GM12878 (cell line): ENCODE measurements around the gene RAET1G. TPM values are rescaled to one million over a fixed set of nuclear protein-coding genes. Genes with fewer than 3 reads are reported as not detected.

ENCODE experiments used
- ATAC-seq: fragments of 200-7000 bp; cut with Tn5 transposase; 3 replicates; pipeline ENCODE4 v1.9.1; 2020; ENCODE audit warnings: mild to moderate bottlenecking, moderate library complexity
- BruUV-seq: library from RNA; stranded (reverse); fragments of 400-500 nt; replicated peaks from 2 replicates; lab custom pipeline; 2021; lab: Mats Ljungman, UMichigan
- CTCF ChIA-PET: fragments of 300-600 bp; sonication (Branson Sonifier 250); formaldehyde crosslinking; extraction: SDS; loops from one replicate; lab custom pipeline; 2021; ENCODE audit warnings: inconsistent platforms; lab: Yijun Ruan, JAX
- POLR2A ChIA-PET: fragments of 350-600 bp; formaldehyde crosslinking; extraction: SDS; loops from one replicate; lab custom pipeline; 2021; ENCODE audit warnings: inconsistent platforms; lab: Charles Lee
- RAD21 ChIA-PET: fragments of 300-600 bp; sonication (Branson Sonifier 250); formaldehyde crosslinking; loops from one replicate; lab custom pipeline; 2023; ENCODE audit warnings: antibody characterized with exemption; ENCODE audit not compliant: unreplicated experiment; lab: Charles Lee
- SMC1A ChIA-PET: fragments of 300-600 bp; sonication (Branson Sonifier 250); formaldehyde crosslinking; loops from one replicate; lab custom pipeline; 2023; ENCODE audit not compliant: unreplicated experiment, uncharacterized antibody; lab: Charles Lee
- DNase-seq: peaks from one replicate; pipeline ENCODE4 v3.0.0-alpha.2; 2011; ENCODE audit warnings: low read depth, low spot score
- FAIRE-seq: peaks from 3 replicates; lab custom pipeline; 2011; peaks lifted over from hg19 to GRCh38; lab: Jason Lieb, UNC
- H2AFZ ChIP-seq: 2 replicates; pipeline ENCODE4 v1.6.0; 2011; ENCODE audit warnings: low read depth, low read length, control low read depth; ENCODE audit not compliant: control insufficient read depth
- H3K27ac ChIP-seq: 2 replicates; pipeline ENCODE4 v1.5.1; 2011; ENCODE audit warnings: control low read depth; ENCODE audit not compliant: control insufficient read depth, insufficient read depth
- H3K27me3 ChIP-seq, 2 experiments: replicated peaks in 1 of 2; 2 replicates each; pipeline versions ENCODE4 v1.6.0 to v1.6.1; 2011; ENCODE audit warnings: low read length in 1 of 2; ENCODE audit not compliant: control insufficient read depth in 2 of 2, insufficient read depth in 2 of 2
- H3K36me3 ChIP-seq, 2 experiments: 2 replicates each; pipeline ENCODE4 v1.5.1; 2011; ENCODE audit warnings: low read length in 1 of 2; ENCODE audit not compliant: control insufficient read depth in 2 of 2, insufficient read depth in 2 of 2
- H3K4me1 ChIP-seq: 2 replicates; pipeline ENCODE4 v1.6.1; 2011; ENCODE audit warnings: mild to moderate bottlenecking, low read length, moderate library complexity, mixed read lengths; ENCODE audit not compliant: control insufficient read depth, insufficient read depth
- H3K4me2 ChIP-seq: 2 replicates; pipeline ENCODE4 v1.6.0; 2011; ENCODE audit warnings: control low read depth; ENCODE audit not compliant: control insufficient read depth, insufficient read depth
- H3K4me3 ChIP-seq: fragments of 200-600 bp; sonication (generic); 2 replicates; pipeline ENCODE4 v1.5.1; 2016
- H3K79me2 ChIP-seq: 2 replicates; pipeline ENCODE4 v1.6.0; 2011; ENCODE audit warnings: low read length; ENCODE audit not compliant: control insufficient read depth, insufficient read depth
- H3K9ac ChIP-seq: 2 replicates; pipeline ENCODE4 v1.8.0; 2011; ENCODE audit warnings: low read length, control low read depth, mixed read lengths; ENCODE audit not compliant: control insufficient read depth, insufficient read depth
- H3K9me3 ChIP-seq: replicated peaks from 3 replicates; pipeline ENCODE4 v1.5.1; 2011; ENCODE audit warnings: mild to moderate bottlenecking, low read length; ENCODE audit not compliant: control insufficient read depth, insufficient read depth
- H4K20me1 ChIP-seq: 2 replicates; pipeline ENCODE4 v1.6.0; 2011; ENCODE audit not compliant: control insufficient read depth, insufficient read depth
- BCLAF1 ChIP-seq: fragments of 450-650 bp; IDR thresholded peaks from 2 replicates; pipeline ENCODE4 v1.6.1; 2017; ENCODE audit warnings: antibody characterized with exemption, mild to moderate bottlenecking, moderate library complexity
- CREB1 ChIP-seq: IDR thresholded peaks from 2 replicates; pipeline ENCODE4 v1.6.1; 2012; ENCODE audit warnings: low read depth, mild to moderate bottlenecking, inconsistent platforms
- EGR1 ChIP-seq, 2 experiments: IDR thresholded peaks; 1 replicate in 1 of 2; 2 replicates in 1 of 2; pipeline ENCODE4 v1.6.1; 2011 to 2012; ENCODE audit warnings: low read depth in 2 of 2, low read length in 2 of 2, borderline replicate concordance in 1 of 2, mild to moderate bottlenecking in 1 of 2, moderate library complexity in 1 of 2
- ELK1 ChIP-seq: IDR thresholded peaks from 2 replicates; pipeline ENCODE4 v1.6.1; 2012; ENCODE audit warnings: low read depth, low read length, improper control_type of control experiment
- KDM1A ChIP-seq: fragments of 200-600 bp; sonication (generic); IDR thresholded peaks from 2 replicates; pipeline ENCODE4 v1.6.1; 2016; ENCODE audit warnings: borderline replicate concordance
- MAX ChIP-seq: IDR thresholded peaks from 2 replicates; pipeline ENCODE4 v1.6.1; 2012; ENCODE audit warnings: low read depth, low read length, improper control_type of control experiment
- MYC ChIP-seq: IDR thresholded peaks from 2 replicates; pipeline ENCODE4 v1.6.1; 2011; ENCODE audit warnings: mild to moderate bottlenecking, low read length, moderate library complexity, inconsistent platforms; ENCODE audit not compliant: insufficient read depth, insufficient replicate concordance, insufficient read length, severe bottlenecking
- PML ChIP-seq: IDR thresholded peaks from 2 replicates; pipeline ENCODE4 v1.6.1; 2012; ENCODE audit warnings: low read length, inconsistent platforms
- POLR2A ChIP-seq: IDR thresholded peaks from 2 replicates; pipeline ENCODE4 v1.6.1; 2011; ENCODE audit warnings: low read depth, mild to moderate bottlenecking, low read length
- POLR2AphosphoS2 ChIP-seq: IDR thresholded peaks from 2 replicates; pipeline ENCODE4 v1.6.1; 2011; ENCODE audit warnings: low read depth, mild to moderate bottlenecking, low read length, improper control_type of control experiment, moderate library complexity
- RB1 ChIP-seq: fragments of 450-650 bp; formaldehyde crosslinking; IDR thresholded peaks from 2 replicates; pipeline ENCODE4 v1.6.1; 2017; ENCODE audit warnings: mild to moderate bottlenecking, borderline replicate concordance
- TAF1 ChIP-seq: IDR thresholded peaks from 2 replicates; pipeline ENCODE4 v1.6.1; 2011; ENCODE audit warnings: mild to moderate bottlenecking, low read depth, low read length, borderline replicate concordance
- TBL1XR1 ChIP-seq: IDR thresholded peaks from 2 replicates; pipeline ENCODE4 v1.6.1; 2012; ENCODE audit warnings: low read depth, low read length, improper control_type of control experiment
- TCF3 ChIP-seq: IDR thresholded peaks from 2 replicates; pipeline ENCODE4 v1.6.1; 2012; ENCODE audit warnings: low read depth, mild to moderate bottlenecking, low read length, borderline replicate concordance; ENCODE audit not compliant: insufficient read depth
- ZNF687 ChIP-seq: fragments of 450-650 bp; IDR thresholded peaks from 2 replicates; pipeline ENCODE4 v1.6.1; 2017; ENCODE audit warnings: mild to moderate bottlenecking, moderate library complexity
- WGBS: methylation state at CpG from one replicate; pipeline ENCODE4 v1.1.6; 2016; ENCODE audit warnings: low lambda C conversion rate; ENCODE audit not compliant: insufficient replicate concordance, insufficient coverage; ENCODE audit errors: missing lambda C conversion rate; 5-methylcytosine and 5-hydroxymethylcytosine counted together
- in situ Hi-C: fragments of 300-500 bp; cut with MboI; formaldehyde crosslinking; loops from 9 replicates; pipeline ENCODE4 v1.14.3; 2018; ENCODE audit warnings: mixed read lengths
- intact Hi-C: fragments of 100-400 bp; cut with micrococcal nuclease; formaldehyde crosslinking; loops from one replicate; pipeline ENCODE4 v1.14.2; 2022; ENCODE audit not compliant: unreplicated experiment
- polyA plus RNA-seq, 11 experiments: library from polyadenylated mRNA; depleted of rRNA in 4 of 11; unstranded in 6 of 11; stranded (reverse) in 5 of 11; fragments of >200 nt; fragmentation: Nextera tagmentation in 4 of 11; fragmentation: Illumina TruSeq in 1 of 11; extraction: Ambion mirVana in 4 of 11; extraction: Trizol in 1 of 11; gene quantifications; 1 replicate in 1 of 11; 2 replicates in 10 of 11; pipeline versions ENCODE4 v1.2.1 to v1.2.3, GENCODE V29; 2011 to 2016; ENCODE audit warnings: inconsistent platforms in 2 of 11, missing spikeins in 2 of 11, low read depth in 1 of 11
- total RNA-seq, 4 experiments: library from RNA; depleted of rRNA in 3 of 4; stranded (reverse); fragments of >200 nt in 3 of 4; fragmentation: Illumina TruSeq in 1 of 4; extraction: Trizol in 1 of 4; gene quantifications; 2 replicates each; pipeline versions ENCODE4 v1.2.1 to v1.2.3, GENCODE V29; 2013 to 2021

The RAET1G gene
- total and polyA plus RNA-seq, 10 of the 15 experiments (the other 5 are each of a cell fraction or from before 2014, with no cell fraction given): not detected

- BruUV-seq: no TSS peak
- Histone ChIP-seq H4K20me1 (no peaks in the 10 kb centered on the region; the same call in 1 of the 2 replicates), H3K36me3 (no peaks in the 10 kb centered on the region), H3K9me3 (no peaks in the 10 kb centered on the region; the same call in 2 of the 3 replicates), H3K9ac (no peak overlapping the region), H2AFZ (no peak overlapping the region), H3K4me1 (no peaks in the 10 kb centered on the region), H3K27ac (no peak overlapping the region), H3K4me2 (no peak overlapping the region), H3K27me3 (peaks cover 5 to 12% of the 10 kb centered on the region in 2 experiments), H3K4me3 (no peak overlapping the region), H3K79me2 (no peaks in the 10 kb centered on the region)
- ChIA-PET POLR2A (no interaction called here), SMC1A (no interaction called here), CTCF (no interaction called here), RAD21 (no interaction called here)
- ATAC-seq: no peak
- in situ Hi-C loops: no loop called here
- FAIRE-seq: no peak
- DNase-seq: no peak
- intact Hi-C loops: no loop called here
- TF ChIP-seq EGR1 (IDR thresholded peaks at IDR 0.05; ENCODE audit: borderline replicate concordance in 1 of 2, low read depth in 2 of 2, low read length in 2 of 2) (no peak), ELK1 (no peak), ZNF687 (no peak), MAX (no peak), TAF1 (no peak), RB1 (no peak), POLR2A (no peak), PML (no peak), TCF3 (no peak), TBL1XR1 (no peak), KDM1A (no peak), BCLAF1 (no peak), CREB1 (no peak), POLR2AphosphoS2 (no peak), MYC (no peak)
- WGBS: 44% methylated on average over 6 of the region's 6 CpGs
Measured at GRCh38 chr6:149921361-149921760, 1.6 kb downstream of the RAET1G start.
